Upper lobe of left lung (tissue), 6 donors: ENCODE measurements around the gene SMIM14. TPM values are rescaled to one million over a fixed set of nuclear protein-coding genes. Genes with fewer than 3 reads are reported as not detected.
"Not testable (repeated sequence)": the region's sequence is repeated elsewhere in the genome, so short reads cannot be mapped to it uniquely, and the experiment has no call there.

Experiments
- ATAC-seq, 2 donors: fragments of 200-7000 bp; cut with Tn5 transposase; one replicate each; pipeline ENCODE4 v1.9.1; 2022; ENCODE audit warnings: mild to moderate bottlenecking in 2 of 2, moderate library complexity in 2 of 2; ENCODE audit not compliant: low FRiP score in 2 of 2
- DNase-seq, 2 donors: peaks; one replicate each; pipeline ENCODE4 v3.0.0-alpha.2; 2019 to 2020
- H3K27ac ChIP-seq, 4 donors: fragments of 200-600 bp; sonication (generic); one replicate each; pipeline ENCODE4 v1.5.1; 2016 to 2019
- H3K27me3 ChIP-seq, 4 donors: fragments of 200-600 bp; sonication (generic); one replicate each; pipeline ENCODE4 v1.5.1; 2017 to 2019
- H3K36me3 ChIP-seq, 4 donors: fragments of 200-600 bp; sonication (generic); one replicate each; pipeline ENCODE4 v1.5.1; 2016 to 2019
- H3K4me1 ChIP-seq, 4 donors: fragments of 200-600 bp; sonication (generic); one replicate each; pipeline ENCODE4 v1.5.1; 2018 to 2019
- H3K4me3 ChIP-seq, 4 donors: fragments of 200-600 bp; sonication (generic); one replicate each; pipeline ENCODE4 v1.5.1; 2017 to 2019; ENCODE audit warnings: mild to moderate bottlenecking in 2 of 4, moderate library complexity in 1 of 4
- H3K9me3 ChIP-seq, 4 donors: fragments of 200-600 bp; sonication (generic); one replicate each; pipeline ENCODE4 v1.5.1; 2018 to 2019
- CTCF ChIP-seq, 6 experiments: fragments of 450-650 bp in 4 of 6; fragments of 200-600 bp in 2 of 6; sonication (generic) in 2 of 6; IDR thresholded peaks; one replicate each; pipeline ENCODE4 v1.5.1; 2016 to 2019; ENCODE audit warnings: antibody characterized with exemption in 6 of 6
- EP300 ChIP-seq, 4 donors: sonication (generic); formaldehyde crosslinking; IDR thresholded peaks; one replicate each; pipeline ENCODE4 v1.5.1; 2017; ENCODE audit warnings: antibody characterized with exemption in 4 of 4, control low read depth in 2 of 4
- POLR2A ChIP-seq, 4 donors: fragments of 450-650 bp; IDR thresholded peaks; one replicate each; pipeline ENCODE4 v1.5.1; 2016 to 2017; ENCODE audit warnings: antibody characterized with exemption in 4 of 4, mild to moderate bottlenecking in 2 of 4
- POLR2AphosphoS5 ChIP-seq, 2 donors: sonication (generic); formaldehyde crosslinking; IDR thresholded peaks; one replicate each; pipeline ENCODE4 v1.5.1; 2017; ENCODE audit warnings: antibody characterized with exemption in 2 of 2
- WGBS, 2 donors: methylation state at CpG; one replicate each; pipeline ENCODE4 v1.1.5; 2017 to 2018; 5-methylcytosine and 5-hydroxymethylcytosine counted together
- total RNA-seq, 6 donors: library from RNA; depleted of rRNA in 4 of 6; stranded (reverse); fragments of >200 nt in 4 of 6; gene quantifications; one replicate each; pipeline versions ENCODE4 v1.1.0 to v1.2.1, GENCODE V29; 2016 to 2021
- donor health status: DM: no; HTN: no; CAD: no; lungs with moderate emphysema.
- donor health status: DM: no; HTN: yes; CAD: no; lungs with severe emphysema.

The SMIM14 gene
- total RNA-seq, 6 donors from 2014 or later = 24.1 to 80.5 (median 40.4) TPM

- no peak for DNase-seq
- H3K9me3 ChIP-seq = no peaks in the 10 kb centered on the region
- no peak overlapping the region for H3K27ac ChIP-seq
- no peaks in the 10 kb centered on the region for H3K27me3 ChIP-seq
- WGBS, 2 donors = 81 to 91% methylated on average over 3 of the region's 3 CpGs
- no peaks in the 10 kb centered on the region for H3K4me1 ChIP-seq
- H3K4me3 ChIP-seq = no peak overlapping the region
- peaks cover 0 to 18% (median 2%) of the 10 kb centered on the region in 4 donors for H3K36me3 ChIP-seq
- no peak for ATAC-seq
- no peak for TF ChIP-seq POLR2AphosphoS5 (IDR thresholded peaks at IDR 0.05)
- no peak for TF ChIP-seq CTCF (IDR thresholded peaks at IDR 0.05)
- TF ChIP-seq EP300 (IDR thresholded peaks at IDR 0.05) = no peak
- no peak for TF ChIP-seq POLR2A (IDR thresholded peaks at IDR 0.05)
These were observed 90.1 kb downstream of the SMIM14 start for GRCh38 chr4:39548425-39549067.

GRCh38 chr4:39544580-39545315 is 93.9 kb downstream of the SMIM14 start:
- H3K4me1 ChIP-seq = no peaks in the 10 kb centered on the region
- no peak overlapping the region for H3K4me3 ChIP-seq
- 0 to 30% methylated on average over 1 of the region's 1 CpG for WGBS, 2 donors
- DNase-seq (no peak), ATAC-seq (no peak)
- H3K9me3 ChIP-seq = no peaks in the 10 kb centered on the region
- H3K36me3 ChIP-seq = no peaks in the 10 kb centered on the region
- TF ChIP-seq POLR2A (IDR thresholded peaks at IDR 0.05) (no peak), EP300 (IDR thresholded peaks at IDR 0.05) (no peak), CTCF (IDR thresholded peaks at IDR 0.05) (no peak), POLR2AphosphoS5 (IDR thresholded peaks at IDR 0.05) (no peak)
- no peaks in the 10 kb centered on the region for H3K27me3 ChIP-seq
- no peak overlapping the region for H3K27ac ChIP-seq

GRCh38 chr4:39544080-39544479 is 94.6 kb downstream of the SMIM14 start:
- not testable (repeated sequence) for H3K36me3 ChIP-seq, H3K27me3 ChIP-seq, H3K4me1 ChIP-seq, DNase-seq, ATAC-seq, H3K9me3 ChIP-seq, H3K27ac ChIP-seq, H3K4me3 ChIP-seq
- 85 to 92% methylated on average over 4 of the region's 4 CpGs for WGBS, 2 donors

GRCh38 chr4:39543034-39543433 is 95.6 kb downstream of the SMIM14 start:
- Histone ChIP-seq H3K27ac (no peak overlapping the region), H3K4me3 (no peak overlapping the region), H3K9me3 (no peaks in the 10 kb centered on the region), H3K4me1 (no peaks in the 10 kb centered on the region), H3K36me3 (no peaks in the 10 kb centered on the region), H3K27me3 (no peaks in the 10 kb centered on the region)
- TF ChIP-seq POLR2AphosphoS5 (IDR thresholded peaks at IDR 0.05) (no peak), CTCF (IDR thresholded peaks at IDR 0.05) (no peak), EP300 (IDR thresholded peaks at IDR 0.05) (no peak), POLR2A (IDR thresholded peaks at IDR 0.05) (no peak)
- no peak for DNase-seq
- no peak for ATAC-seq
- 70 to 89% methylated on average over 5 of the region's 5 CpGs for WGBS, 2 donors

GRCh38 chr4:39542611-39543012 is 96.1 kb downstream of the SMIM14 start:
- Histone ChIP-seq H3K4me3 (no peak overlapping the region), H3K27ac (no peak overlapping the region), H3K36me3 (no peaks in the 10 kb centered on the region), H3K9me3 (no peaks in the 10 kb centered on the region), H3K27me3 (no peaks in the 10 kb centered on the region), H3K4me1 (no peaks in the 10 kb centered on the region)
- ATAC-seq (no peak), DNase-seq (no peak)
- 74 to 84% methylated on average over 4 of the region's 4 CpGs for WGBS, 2 donors
- no peak for TF ChIP-seq POLR2AphosphoS5 (IDR thresholded peaks at IDR 0.05)
- no peak for TF ChIP-seq CTCF (IDR thresholded peaks at IDR 0.05)
- TF ChIP-seq EP300 (IDR thresholded peaks at IDR 0.05) = no peak
- TF ChIP-seq POLR2A (IDR thresholded peaks at IDR 0.05) = no peak
